Neural crest cell (in vitro differentiated cells): Measurements from ENCODE around the gene MCM6. TPM values are rescaled to one million over a fixed set of nuclear protein-coding genes. Genes with fewer than 3 reads are reported as not detected.
"Not testable (repeated sequence)": the region's sequence is repeated elsewhere in the genome, so short reads cannot be mapped to it uniquely, and the experiment has no call there.

Experiments used
- DNase-seq: peaks from one replicate; pipeline ENCODE4 v3.0.0; 2021; ENCODE audit warnings: low read depth, mixed read lengths, low spot score
- H3K27ac Mint-ChIP-seq: one replicate; pipeline ENCODE4 v1.8.0; 2021; ENCODE audit warnings: mild to moderate bottlenecking, mixed read lengths; ENCODE audit not compliant: unreplicated experiment
- H3K27me3 Mint-ChIP-seq: 2 replicates; pipeline ENCODE4 v1.8.0; 2021; ENCODE audit warnings: low read depth, mild to moderate bottlenecking, mixed read lengths
- H3K36me3 Mint-ChIP-seq: 2 replicates; pipeline ENCODE4 v1.8.0; 2021; ENCODE audit warnings: low read depth, mild to moderate bottlenecking, mixed read lengths
- H3K4me1 Mint-ChIP-seq: 2 replicates; pipeline ENCODE4 v1.8.0; 2021; ENCODE audit warnings: mixed read lengths
- H3K4me3 Mint-ChIP-seq: one replicate; pipeline ENCODE4 v1.8.0; 2021; ENCODE audit warnings: mild to moderate bottlenecking, mixed read lengths
- H3K9me3 Mint-ChIP-seq: 2 replicates; pipeline ENCODE4 v1.8.0; 2021; ENCODE audit warnings: mixed read lengths
- CTCF ChIP-seq: fragments of 200-600 bp; sonication (generic); conservative IDR thresholded peaks from 2 replicates; pipeline ENCODE4 v1.5.0; 2021; ENCODE audit warnings: antibody characterized with exemption, mild to moderate bottlenecking
- total RNA-seq: library from RNA; stranded (reverse); gene quantifications from 2 replicates; pipeline ENCODE4 v1.2.1, GENCODE V29; 2021

MCM6 gene
- total RNA-seq, 1 donor from 2014 or later, result 118 TPM

GRCh38 chr2:135796606-135797005 lies 79.6 kb downstream of the MCM6 start:
- peaks cover 2% of the 10 kb centered on the region for H3K36me3 Mint-ChIP-seq
- no peak overlapping the region for H3K4me3 Mint-ChIP-seq
- no peak overlapping the region for H3K27ac Mint-ChIP-seq
- H3K27me3 Mint-ChIP-seq, result no peaks in the 10 kb centered on the region
- peaks cover 5% of the 10 kb centered on the region for H3K9me3 Mint-ChIP-seq
- H3K4me1 Mint-ChIP-seq, result peaks cover 3% of the 10 kb centered on the region
- no peak for DNase-seq
- TF ChIP-seq CTCF, result no peak

GRCh38 chr2:135795641-135796040 lies 80.6 kb downstream of the MCM6 start:
- not testable (repeated sequence) for H3K4me3 Mint-ChIP-seq, H3K27ac Mint-ChIP-seq, H3K4me1 Mint-ChIP-seq, DNase-seq, H3K9me3 Mint-ChIP-seq, H3K36me3 Mint-ChIP-seq, H3K27me3 Mint-ChIP-seq

DNA sequence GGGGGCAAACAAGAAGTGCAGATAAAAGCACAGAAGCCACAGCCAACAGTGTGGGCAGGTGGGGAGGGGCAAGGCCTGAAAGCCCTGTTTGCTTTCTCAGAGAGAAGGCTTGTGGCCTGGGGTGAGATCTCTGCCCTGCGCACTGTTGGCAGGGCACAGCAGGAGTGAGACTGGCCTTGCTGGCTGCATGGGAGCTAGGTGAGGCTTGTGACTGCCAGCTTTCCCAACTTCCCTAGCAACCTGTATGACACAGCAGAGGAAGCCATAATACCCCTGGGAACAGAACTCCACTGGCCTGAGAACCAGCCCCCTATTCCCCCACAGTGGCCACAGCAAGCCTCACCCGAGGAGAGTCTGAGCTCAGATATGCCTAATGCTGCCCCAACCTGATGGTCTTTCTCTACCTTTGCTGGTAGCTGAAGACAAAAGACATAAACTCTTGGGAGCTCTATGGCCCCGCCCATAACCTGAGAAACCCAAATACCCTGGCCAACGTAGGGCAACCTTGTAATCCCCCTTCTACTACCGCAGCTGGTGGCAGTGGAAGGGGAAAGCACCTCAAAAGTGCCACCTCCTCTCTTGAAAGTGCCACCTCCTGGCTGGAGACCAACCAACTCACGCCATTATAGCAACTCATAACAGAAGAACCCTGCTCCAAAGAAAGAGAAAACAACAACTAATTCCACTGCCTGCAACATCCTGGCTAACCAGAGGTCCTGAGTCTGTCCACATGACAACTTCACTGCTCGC lies 83.7 kb downstream of the MCM6 start:
- peaks cover 5% of the 10 kb centered on the region for H3K36me3 Mint-ChIP-seq
- no peak overlapping the region for H3K27ac Mint-ChIP-seq

DNA sequence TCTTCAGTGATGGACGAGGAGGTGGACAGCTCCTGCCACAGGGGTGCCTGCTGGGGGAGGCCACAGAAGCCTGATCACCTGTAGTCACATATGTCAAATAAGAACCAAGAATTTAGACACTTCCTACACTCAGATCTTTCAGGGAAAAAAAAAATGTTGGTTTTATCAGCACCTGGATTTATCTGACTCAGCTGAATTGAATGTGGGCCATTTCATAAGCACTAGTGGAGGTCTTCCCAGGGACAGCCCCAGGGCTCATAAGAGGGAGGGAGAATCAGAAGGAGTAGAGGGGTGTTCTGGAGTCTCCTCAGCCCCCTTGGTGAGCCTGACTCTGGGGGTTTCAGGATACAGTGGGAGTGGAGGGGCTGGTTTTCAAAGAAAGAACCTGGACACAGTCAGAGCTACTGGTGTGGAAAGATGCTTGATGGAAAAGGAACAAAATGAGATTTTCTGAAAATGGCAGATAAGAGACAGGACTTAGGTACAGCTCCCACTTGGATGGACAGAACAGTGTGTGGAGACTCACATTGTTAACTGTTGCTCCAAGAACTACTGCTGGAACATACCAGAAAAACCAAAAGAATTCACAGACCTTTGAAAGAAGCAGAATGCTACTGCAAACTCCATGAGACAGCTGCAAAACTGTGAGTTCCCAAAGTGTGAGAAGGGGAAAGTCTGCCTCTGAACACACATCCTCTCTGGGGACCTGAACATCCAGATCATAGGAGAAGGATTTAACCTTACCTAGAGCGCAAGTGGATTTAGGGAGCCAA lies 84.6 kb downstream of the MCM6 start:
- H3K36me3 Mint-ChIP-seq, result peaks cover 8% of the 10 kb centered on the region
- H3K27me3 Mint-ChIP-seq, result no peaks in the 10 kb centered on the region
- no peak for DNase-seq
- H3K4me1 Mint-ChIP-seq, result no peaks in the 10 kb centered on the region
- no peak overlapping the region for H3K27ac Mint-ChIP-seq
- TF ChIP-seq CTCF, result no peak
- H3K4me3 Mint-ChIP-seq, result no peak overlapping the region
- H3K9me3 Mint-ChIP-seq, result no peaks in the 10 kb centered on the region

More for the DNA sequence above, 83.7 kb downstream of the MCM6 start:
- Mint-ChIP-seq H3K27me3 (no peaks in the 10 kb centered on the region), H3K4me3 (no peak overlapping the region), H3K4me1 (peaks cover 3% of the 10 kb centered on the region), H3K9me3 (no peaks in the 10 kb centered on the region)
- DNase-seq, result no peak
- TF ChIP-seq CTCF, result no peak

- no peak for TF ChIP-seq CTCF
- H3K27me3 Mint-ChIP-seq, result no peaks in the 10 kb centered on the region
Measured at GRCh38 chr2:135790423-135790822, 85.8 kb downstream of the MCM6 start.

More at GRCh38 chr2:135790423-135790822, 85.8 kb downstream of the MCM6 start:
- Mint-ChIP-seq H3K4me3 (no peak overlapping the region), H3K4me1 (no peaks in the 10 kb centered on the region), H3K36me3 (peaks cover 13% of the 10 kb centered on the region), H3K27ac (no peak overlapping the region), H3K9me3 (no peaks in the 10 kb centered on the region)
- no peak for DNase-seq

Other genes with a start within 250 kb of the MCM6 start
- gene UBXN4, start 134.6 kb downstream of the MCM6 start, total RNA-seq, result 79.0 and 90.6 TPM in 2 replicates
- 0.14 and 0.19 TPM in 2 replicates for gene LCT, start 39.3 kb downstream of the MCM6 start, total RNA-seq
- 73.8 and 91.1 TPM in 2 replicates for gene DARS1, start 109.2 kb upstream of the MCM6 start, total RNA-seq
- gene CXCR4, start 241.7 kb upstream of the MCM6 start, total RNA-seq, result 37.5 and 39.5 TPM in 2 replicates